ACHN (cell line): ENCODE results near the gene THAP11.

Source experiments
- DNase-seq: peaks from one replicate; pipeline ENCODE4 v3.0.0-alpha.2; 2015
- in situ Hi-C: cut with HindIII; loops from 2 replicates; pipeline ENCODE4 v1.10.0; 2017; ENCODE audit warnings: low sequenced_read_pairs, low pct_ligation_motif_present, low pct_unique_long_range_greater_than_20kb

THAP11 gene

DNA sequence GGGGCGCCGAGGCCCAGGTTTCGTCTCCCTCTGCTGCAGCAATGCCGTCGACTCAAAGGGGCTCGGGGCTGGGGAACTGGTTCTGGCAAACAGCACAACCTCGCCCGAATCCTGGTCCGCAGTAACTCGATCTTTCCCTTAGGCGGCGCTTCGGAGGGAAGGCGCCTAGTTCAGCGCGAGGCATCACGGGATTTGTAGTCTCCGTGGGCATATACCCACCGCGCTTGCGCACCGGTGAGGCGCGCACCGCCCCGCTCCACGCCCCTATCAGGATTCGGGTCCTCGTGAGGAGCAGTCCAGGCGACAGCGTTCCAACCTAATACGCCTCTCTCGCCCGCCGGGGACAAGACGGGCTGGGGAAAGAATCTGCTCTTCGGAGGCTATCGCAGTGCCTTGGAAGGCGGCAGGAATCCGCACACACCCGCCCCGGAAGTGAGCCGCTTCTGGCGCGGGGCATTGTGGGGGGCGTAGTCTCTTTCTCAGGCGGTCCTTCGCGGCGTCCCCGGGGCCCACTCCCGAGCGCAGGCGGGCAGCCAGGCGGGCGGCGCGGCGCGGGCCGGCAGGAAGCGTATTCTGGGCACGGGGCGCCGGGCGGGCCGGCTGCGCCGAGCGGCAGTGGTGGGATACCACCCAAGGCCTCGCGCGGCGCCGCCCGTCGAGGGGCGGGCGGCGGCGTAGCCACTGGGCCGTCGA, at the start of gene THAP11:
TSS of gene THAP11 (plus strand) at position 505 of the 693 bp plus-strand sequence. CDS start 235 bp downstream, outside the sequence.
- peak; percentile 98 for DNase-seq
- in situ Hi-C loops, result no loop called here

DNA sequence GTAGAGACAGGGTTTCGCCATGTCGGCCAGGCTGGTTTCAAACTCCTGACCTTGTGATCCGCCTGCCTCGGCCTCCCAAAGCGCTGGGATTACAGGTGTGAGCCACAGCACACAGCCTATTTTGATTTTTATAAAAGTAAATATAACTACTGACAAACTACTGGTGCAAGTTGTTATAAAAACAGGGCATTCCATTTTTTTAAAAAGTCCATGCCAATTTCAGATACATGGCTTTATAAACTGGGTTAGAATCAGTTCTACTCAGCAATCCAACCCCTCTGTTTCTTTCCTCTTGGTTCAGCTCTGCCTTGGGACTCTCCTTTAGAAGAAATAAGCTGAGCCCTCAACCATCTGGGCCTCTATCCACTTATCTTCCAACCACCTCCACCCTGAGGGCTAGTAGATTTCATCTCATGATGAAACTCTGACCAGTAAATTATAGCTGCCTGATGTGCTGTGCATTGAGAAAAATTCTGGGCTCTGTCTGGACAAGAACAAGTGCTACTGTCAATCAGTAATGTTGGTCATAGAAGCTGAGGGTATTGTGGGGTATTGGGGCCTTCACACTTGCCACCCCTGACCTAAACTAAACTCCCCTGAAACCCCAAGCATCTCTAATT, 45.9 kb upstream of the THAP11 start:
- no peak for DNase-seq
- in situ Hi-C loops, result no loop called here

DNA sequence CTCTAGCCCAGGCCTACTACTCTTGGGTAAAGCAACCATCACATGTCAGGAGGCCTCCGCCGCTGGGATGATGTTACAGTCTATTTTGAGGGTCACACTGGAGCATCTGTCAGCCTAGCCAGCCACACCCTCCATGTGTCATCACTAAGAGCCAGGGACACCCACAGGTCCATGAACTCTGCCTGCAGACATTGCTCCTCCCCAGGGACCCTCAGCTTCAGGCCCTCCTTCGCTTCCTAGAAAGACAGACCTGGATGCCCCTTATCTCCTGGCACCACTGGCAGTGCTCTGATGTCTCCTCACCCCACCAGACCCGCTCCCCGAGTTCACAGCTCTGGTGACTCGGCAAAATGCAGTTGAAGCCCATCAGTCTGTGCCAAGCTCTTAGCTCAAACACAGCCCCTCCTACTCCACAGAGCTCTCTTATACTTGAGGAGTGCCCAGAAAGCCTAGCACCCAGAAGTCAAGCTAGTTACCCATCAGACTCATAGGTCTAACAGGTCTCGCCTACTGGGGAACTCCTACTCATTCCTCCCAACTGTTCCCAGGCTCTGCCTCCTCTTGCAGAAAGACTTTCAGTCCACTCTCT, 41.7 kb upstream of the THAP11 start:
- in situ Hi-C loops, result no loop called here
- no peak for DNase-seq

DNA sequence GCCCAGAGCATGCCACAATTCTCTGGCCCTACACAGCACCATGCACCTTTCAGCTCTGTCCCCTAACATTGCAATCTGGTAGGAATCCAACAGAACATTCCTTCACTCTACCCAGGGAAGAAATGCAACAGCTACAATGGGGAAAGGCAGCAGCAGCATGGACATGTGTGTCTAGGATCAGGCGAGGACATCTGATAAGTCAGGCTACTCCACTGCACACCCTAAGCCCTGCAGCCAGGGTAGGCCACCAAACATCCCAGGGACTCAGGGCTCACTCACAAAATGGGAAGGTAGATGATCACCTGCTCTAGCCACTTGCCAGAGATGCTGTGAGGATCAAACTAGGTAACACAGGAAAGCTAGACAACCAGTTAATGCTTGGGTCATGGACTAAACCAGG, 40.9 kb upstream of the THAP11 start:
- in situ Hi-C loops, result no loop called here
- DNase-seq, result no peak

DNA sequence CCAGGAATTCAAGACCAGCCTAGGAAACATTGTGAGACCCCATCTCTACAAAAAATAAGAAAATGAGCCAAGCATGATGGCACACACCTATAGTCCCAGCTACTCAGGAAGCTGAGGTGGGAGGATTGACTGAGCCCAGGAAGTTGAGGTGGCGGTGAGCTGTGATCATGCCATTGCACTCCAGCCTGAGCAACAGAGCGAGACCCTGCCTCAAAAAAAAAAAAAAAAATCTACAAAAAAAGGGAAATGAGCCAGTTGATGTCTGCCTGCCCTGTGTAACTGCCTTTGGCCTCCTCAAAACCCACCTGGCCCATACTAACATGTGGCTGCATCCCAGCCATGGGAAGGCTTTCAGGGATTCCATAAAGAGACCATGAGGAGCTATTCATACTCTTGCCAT, 40.2 kb upstream of the THAP11 start:
- DNase-seq, result no peak
- in situ Hi-C loops, result no loop called here

DNA sequence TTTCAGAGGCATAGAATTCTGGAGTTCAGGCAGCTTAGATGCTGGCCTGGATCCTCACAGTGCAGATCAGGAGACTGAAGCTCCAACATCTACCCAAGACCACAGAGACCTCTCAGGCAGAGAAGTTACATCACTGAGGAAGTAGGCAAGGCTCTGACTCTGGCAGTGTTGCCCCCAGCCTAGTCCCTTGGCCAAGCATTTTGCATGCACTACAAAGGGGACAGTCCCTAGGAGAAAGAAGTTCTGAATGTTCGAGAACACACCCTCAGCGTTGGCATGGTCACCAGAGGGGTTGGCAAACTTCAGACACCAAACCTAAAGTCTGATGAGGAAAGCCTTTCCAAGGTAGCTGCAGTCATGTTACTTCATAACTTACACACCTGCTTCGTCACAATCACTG, 38.2 kb upstream of the THAP11 start:
- in situ Hi-C loops, result no loop called here
- no peak for DNase-seq

DNA sequence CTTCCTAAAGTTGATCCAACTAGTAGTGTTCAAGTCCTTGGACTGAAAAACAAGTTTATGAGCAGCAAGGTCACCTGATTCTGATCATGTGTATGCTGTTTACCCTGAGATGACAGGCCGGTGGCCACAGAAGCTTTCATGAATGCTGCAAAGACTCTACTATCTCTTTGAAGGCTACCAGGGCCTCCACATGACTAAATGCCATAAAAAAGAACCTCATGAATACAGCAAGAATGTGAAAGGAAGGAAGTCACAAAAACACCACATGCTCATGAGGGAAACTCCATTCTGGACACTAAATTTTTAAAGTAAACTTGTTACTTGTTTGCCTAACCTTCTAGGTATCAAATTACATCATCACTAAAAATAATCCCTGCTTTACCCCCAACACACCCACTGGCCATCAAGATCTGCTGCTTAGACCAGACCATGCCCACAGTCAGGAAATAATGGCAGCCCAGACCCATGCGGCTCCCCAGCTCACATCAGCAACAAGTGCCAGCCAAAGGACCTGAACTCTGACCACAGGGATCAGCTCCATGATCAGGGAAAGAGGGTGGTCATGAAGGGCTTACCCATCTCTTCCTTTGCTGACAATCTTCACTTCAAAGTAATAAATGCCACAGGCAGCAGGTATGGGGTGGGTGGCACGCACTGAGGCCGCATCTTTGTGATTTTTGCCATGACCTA, 37.1 kb upstream of the THAP11 start:
- DNase-seq, result no peak
- in situ Hi-C loops, result no loop called here

DNA sequence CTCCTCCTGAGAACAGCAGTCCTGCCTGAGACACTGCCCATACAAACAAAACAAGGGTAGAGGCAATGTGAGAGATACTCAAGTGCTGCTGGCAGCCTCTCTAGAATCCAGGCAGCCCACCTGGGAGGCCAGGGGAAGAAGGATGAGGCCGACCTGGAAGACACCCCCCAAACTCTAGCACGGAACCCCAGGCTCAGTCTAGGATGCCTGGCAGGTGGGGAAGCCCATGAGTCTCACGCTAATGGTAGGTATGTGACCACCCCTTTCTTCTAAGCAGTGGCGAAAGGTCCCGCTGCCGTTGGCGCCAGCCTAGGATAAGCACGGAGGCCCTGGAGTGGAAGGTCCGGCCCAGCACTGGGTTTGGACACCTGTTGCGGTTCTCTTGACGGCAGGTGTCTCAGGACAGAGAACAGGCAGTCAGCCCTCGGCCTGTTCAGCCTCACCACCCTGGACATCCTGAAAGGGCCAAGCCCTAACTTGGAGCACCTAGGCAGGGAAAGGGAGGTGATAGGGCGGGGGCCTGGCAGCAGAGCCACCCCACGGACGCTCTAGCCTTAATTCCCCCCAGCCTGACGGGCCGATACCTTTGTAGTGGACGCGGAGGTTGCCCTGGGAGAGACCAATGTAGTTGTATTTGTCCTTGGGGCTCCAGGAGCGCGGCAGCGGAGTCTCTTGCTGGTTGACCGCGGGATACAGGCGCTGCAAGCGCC, 36.2 kb upstream of the THAP11 start:
- DNase-seq, result peak; percentile 11
- in situ Hi-C loops, result no loop called here

DNA sequence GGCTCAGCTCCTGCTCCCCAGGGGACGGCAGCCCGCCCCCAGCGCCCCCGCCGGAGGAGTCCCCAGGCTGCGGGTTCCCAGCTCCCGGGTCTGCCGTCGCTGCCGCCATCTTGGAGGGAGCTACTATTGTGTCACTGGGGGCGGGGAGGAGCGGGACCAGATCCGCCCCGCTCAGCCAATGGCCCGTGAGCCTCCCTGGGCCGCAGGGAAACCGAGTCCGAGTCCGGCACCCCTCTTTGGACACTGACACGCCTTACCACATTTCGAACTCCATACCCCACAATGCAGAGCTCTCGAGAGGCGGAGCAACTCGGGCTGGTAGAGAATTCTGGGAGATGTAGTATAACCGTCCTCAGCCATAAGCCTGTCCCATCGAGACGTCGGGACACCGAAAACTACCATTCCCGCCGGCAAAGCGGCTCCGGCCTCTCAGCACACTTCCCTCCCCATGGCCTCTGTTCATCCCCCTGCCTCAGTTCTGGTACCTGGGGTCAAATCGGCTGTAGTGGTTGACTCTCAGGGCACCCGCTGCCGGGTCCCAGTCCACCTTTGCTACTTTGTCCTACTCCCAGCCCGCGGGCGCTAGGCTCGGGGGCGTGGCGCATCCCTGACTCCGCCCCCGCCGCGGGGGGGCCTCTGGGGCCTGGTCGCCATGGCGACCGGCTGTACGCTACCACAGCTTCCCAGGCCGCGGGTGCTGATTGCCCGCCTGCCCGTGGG, 35.5 kb upstream of the THAP11 start, which contains the start of the genes RANBP10 and TSNAXIP1:
TSS of gene RANBP10 (minus strand) at position 133 of the 720 bp plus-strand sequence. CDS start at position 109, 24 bp downstream.
TSS of gene TSNAXIP1 (plus strand) at position 462 of the 720 bp plus-strand sequence. CDS start 261 bp downstream, outside the sequence.
- in situ Hi-C loops, result no loop called here
- peak; percentile 100 for DNase-seq

DNA sequence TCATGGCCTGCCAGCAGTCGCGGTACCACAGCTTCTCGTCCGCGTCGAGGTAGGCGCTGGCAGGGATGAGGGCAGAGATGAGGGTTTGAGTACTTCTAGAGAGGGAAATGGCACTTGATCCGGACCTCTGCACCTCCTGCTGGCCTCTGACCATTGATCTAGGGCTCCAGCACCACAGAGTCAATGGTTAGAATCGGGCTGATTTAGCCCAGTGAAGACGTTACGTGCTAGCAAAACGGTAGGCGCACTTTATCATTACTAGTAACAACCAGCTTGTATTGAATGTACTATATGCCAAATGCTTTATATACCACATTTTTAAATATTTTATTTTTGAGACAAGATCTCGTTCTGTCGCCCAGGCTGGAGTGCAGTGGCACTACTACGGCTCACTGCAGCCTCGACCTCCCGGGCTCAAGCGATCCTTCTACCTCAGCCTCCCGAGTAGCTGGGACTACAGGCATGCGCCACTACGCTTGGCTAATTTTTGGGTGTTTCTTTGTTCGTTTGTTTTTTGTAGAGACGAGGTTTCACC, 34.9 kb upstream of the THAP11 start:
- in situ Hi-C loops, result no loop called here
- DNase-seq, result no peak

DNA sequence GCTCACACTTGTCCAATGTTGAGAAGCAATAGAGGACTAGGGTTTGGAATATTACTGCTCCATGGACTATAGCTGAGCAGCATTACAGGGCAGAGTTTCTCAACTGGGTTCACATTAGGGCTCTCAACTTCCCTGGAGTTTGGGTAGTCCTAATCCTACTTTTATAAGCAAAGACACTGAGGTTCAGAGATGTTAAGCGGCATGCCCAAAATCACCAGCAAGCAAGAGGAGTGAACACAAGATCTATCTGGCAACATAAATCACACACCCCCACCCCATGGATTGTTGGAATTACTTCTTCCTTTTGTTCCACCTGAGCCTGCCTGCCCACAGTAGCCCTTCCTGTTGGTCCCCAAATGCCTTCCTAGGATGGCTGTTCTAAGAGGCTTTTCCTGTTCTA, 30.2 kb upstream of the THAP11 start:
- no peak for DNase-seq
- in situ Hi-C loops, result no loop called here

DNA sequence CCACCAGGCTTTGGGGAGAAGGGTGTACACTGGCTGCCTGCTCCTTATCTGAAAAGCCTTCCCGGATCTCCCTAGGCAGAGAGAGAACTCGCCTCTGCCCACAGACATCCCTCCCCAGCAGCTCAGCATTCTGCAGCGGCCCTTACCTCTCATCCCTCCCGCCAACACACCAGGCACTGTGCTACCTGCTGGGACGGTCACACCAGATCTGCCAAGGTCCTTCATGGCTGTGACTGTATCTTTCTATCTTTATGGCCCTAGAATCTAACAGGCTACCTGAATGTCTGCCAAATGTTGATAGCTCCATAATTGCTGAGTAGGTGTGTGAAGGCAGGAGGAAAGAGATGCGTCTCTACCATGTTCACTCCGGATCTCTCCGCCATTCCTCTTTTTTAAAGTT, 27.6 kb upstream of the THAP11 start:
- DNase-seq, result no peak
- in situ Hi-C loops, result no loop called here

DNA sequence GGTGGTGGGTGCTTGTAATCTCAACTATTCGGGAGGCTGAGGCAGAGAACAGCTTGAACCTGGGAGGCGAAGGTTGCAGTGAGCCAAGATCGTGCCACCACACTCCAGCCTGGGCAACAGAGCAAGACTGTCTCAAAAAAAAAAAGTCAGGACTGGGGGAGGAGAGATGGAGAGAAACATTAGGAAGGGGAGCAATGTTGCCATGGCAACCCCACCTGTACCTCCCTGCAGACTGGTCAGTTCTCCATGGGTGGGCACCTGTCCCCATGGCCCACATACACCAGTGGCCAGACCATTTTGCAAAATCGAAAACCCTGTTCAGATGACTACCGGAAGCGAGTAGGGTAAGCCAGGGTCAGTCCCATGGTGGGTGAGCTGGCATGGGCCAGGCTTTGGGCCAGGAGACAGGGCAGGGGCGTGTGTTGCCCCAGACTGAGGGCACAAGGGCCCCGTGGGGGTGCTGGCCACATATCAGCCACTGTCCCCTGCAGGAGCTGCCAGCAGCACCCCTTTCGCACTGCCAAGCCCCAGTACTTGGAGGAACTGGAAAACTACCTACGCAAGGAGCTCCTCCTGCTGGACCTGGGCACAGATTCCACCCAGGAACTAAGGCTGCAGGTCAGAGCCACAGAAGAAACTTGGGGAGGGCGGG, 21.4 kb upstream of the THAP11 start:
- in situ Hi-C loops, result no loop called here
- DNase-seq, result no peak

DNA sequence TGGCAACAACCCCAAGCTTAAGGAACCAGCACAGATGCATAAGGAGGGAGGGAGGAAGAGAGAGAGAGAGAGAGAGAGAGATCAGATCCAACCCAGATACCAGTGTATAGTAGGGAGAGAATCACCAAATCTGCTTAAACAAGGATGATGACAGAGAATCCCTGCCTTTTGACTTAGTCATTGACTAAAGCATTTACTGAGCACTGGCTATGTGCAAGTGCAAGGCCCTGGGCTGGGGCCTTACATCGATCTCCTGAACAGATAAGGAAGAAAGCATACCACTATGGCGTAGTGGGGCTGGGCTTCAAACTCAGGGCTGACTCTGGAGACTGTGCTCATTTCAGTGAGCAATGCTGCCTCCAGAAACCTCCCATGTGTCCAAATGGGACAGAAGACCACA, 19.6 kb upstream of the THAP11 start:
- in situ Hi-C loops, result no loop called here
- no peak for DNase-seq

DNA sequence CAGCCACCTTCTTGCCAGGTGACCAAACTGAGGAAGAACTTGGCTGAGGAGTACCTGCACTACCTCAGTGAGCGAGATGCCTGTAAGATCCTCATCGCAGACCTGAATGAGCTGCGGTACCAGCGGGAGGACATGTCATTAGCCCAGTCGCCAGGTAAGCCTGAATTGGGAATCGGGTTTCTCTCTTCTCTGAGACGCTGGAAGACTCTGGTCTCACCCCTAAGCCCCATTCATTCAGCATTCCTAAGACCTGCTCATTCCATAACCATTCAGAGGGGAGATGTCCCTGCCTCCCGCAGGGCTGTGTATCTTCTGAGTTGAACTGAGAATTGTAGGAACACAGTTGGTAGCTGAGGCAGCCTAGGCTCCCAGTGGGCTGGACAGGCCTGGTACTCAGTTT, 17.0 kb upstream of the THAP11 start:
- in situ Hi-C loops, result no loop called here

DNA sequence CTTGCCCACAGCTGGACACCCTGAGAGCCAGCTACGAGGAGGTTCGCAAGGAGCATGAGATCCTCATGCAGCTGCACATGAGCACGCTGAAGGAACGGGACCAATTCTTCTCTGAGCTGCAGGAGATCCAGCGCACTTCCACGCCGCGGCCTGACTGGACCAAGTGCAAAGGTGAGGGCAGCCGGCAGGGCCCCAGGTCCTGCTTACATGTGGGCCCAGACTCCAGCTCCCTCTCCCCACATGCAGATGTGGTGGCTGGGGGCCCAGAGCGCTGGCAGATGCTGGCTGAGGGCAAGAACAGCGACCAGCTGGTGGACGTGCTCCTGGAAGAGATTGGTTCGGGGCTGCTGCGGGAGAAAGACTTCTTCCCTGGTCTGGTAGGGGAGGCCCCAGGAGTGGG, 16.2 kb upstream of the THAP11 start:
- in situ Hi-C loops, result no loop called here
- no peak for DNase-seq

More for the DNA sequence above, 17.0 kb upstream of the THAP11 start:
- no peak for DNase-seq

DNA sequence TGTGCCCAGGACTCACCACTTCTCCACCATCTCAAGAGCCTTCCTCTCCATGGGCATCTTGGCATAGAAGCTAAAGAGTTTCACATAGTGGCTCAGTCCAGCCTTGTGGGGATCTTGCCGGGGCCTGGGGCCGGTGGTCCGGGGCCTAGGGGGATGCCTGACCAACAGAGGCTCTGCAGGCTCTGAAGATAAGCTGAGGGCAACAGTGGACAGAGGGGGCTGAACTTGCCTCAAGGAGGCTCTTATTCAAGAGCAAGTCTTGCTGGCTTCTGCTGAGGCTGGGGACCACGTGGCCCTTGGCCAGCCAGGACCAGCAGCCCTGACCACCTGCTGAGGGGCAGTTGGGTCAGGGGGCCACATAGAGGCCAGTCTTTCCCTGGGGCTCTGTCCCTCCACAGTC, 13.5 kb upstream of the THAP11 start:
- no peak for DNase-seq
- in situ Hi-C loops, result no loop called here
